HTERT RPE-1 (cell line): ENCODE results near the gene IFFO2.

ENCODE experiments used
- in situ Hi-C: fragments of 300-500 bp; cut with MboI; formaldehyde crosslinking; loops from 4 replicates; pipeline ENCODE4 v1.14.3; 2020; ENCODE audit warnings: low sequenced_read_pairs

IFFO2 gene

GRCh38 chr1:18956193-18957135 is at the start of gene IFFO2:
Gene IFFO2, minus strand, starts transcription at chr1:18956676. Its CDS starts 344 bp downstream, at chr1:18956332.
- in situ Hi-C loops = no loop called here

GRCh38 chr1:19006000-19006399 is 49.5 kb upstream of the IFFO2 start:
- in situ Hi-C loops = no loop called here

- in situ Hi-C loops = no loop called here
These were observed 47.2 kb upstream of the IFFO2 start for GRCh38 chr1:19003371-19004290.

GRCh38 chr1:19000065-19000464 is 43.6 kb upstream of the IFFO2 start:
- in situ Hi-C loops = no loop called here

- in situ Hi-C loops = no loop called here
These were observed 42.9 kb upstream of the IFFO2 start for GRCh38 chr1:18999359-18999758.

- in situ Hi-C loops = no loop called here
These were observed 41.7 kb upstream of the IFFO2 start for GRCh38 chr1:18998016-18998724.

GRCh38 chr1:18997508-18997907 is 41.0 kb upstream of the IFFO2 start:
- in situ Hi-C loops = no loop called here

GRCh38 chr1:18996548-18997177 is 40.2 kb upstream of the IFFO2 start:
- in situ Hi-C loops = no loop called here

GRCh38 chr1:18994381-18994780 is 37.9 kb upstream of the IFFO2 start:
- in situ Hi-C loops = no loop called here

- in situ Hi-C loops = no loop called here
These were observed 36.2 kb upstream of the IFFO2 start for GRCh38 chr1:18992646-18993045.

- in situ Hi-C loops = no loop called here
These were observed 35.1 kb upstream of the IFFO2 start for GRCh38 chr1:18991585-18991984.

GRCh38 chr1:18989896-18990295 is 33.4 kb upstream of the IFFO2 start:
- in situ Hi-C loops = no loop called here

- in situ Hi-C loops = no loop called here
These were observed 32.8 kb upstream of the IFFO2 start for GRCh38 chr1:18989176-18989799.

GRCh38 chr1:18981242-18981641 is 24.8 kb upstream of the IFFO2 start:
- in situ Hi-C loops = no loop called here

GRCh38 chr1:18978706-18979105 is 22.2 kb upstream of the IFFO2 start:
- in situ Hi-C loops = no loop called here

GRCh38 chr1:18977428-18977827 is 21.0 kb upstream of the IFFO2 start:
- in situ Hi-C loops = no loop called here

- in situ Hi-C loops = no loop called here
These were observed 19.6 kb upstream of the IFFO2 start for GRCh38 chr1:18976096-18976495.

- in situ Hi-C loops = no loop called here
These were observed 18.1 kb upstream of the IFFO2 start for GRCh38 chr1:18974606-18975005.

GRCh38 chr1:18974005-18974404 is 17.5 kb upstream of the IFFO2 start:
- in situ Hi-C loops = no loop called here

- in situ Hi-C loops = no loop called here
These were observed 17.0 kb upstream of the IFFO2 start for GRCh38 chr1:18973446-18973955.
